GM19239 (cell line): ENCODE measurements around the gene SPOP.

ENCODE experiments used
- DNase-seq: peaks from one replicate; pipeline ENCODE4 v3.0.0; 2011; ENCODE audit warnings: low spot score; ENCODE audit not compliant: insufficient read length
- FAIRE-seq: peaks from 2 replicates; lab custom pipeline; 2011; peaks lifted over from hg19 to GRCh38; lab: Jason Lieb, UNC

Gene SPOP

DNA sequence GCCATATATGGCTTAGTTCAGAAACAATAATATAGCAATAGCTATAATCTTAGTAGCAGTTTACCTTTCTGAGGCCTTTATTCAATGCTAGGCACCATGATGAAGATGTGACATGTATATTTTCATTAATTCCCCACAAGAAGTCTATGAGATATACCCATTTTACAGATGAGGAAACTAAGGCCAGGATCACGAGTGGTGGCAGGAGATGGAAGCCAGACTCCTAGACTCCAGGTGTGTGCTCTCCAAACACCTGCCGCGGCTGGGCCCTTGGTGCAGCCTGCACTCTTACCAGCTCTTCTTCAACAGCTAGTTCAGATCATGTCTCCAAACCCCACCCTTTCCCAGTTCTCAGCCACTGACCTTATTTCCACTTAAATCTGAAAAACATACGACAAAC, 87.0 kb downstream of the SPOP start:
- DNase-seq (no peak), FAIRE-seq (no peak)

DNA sequence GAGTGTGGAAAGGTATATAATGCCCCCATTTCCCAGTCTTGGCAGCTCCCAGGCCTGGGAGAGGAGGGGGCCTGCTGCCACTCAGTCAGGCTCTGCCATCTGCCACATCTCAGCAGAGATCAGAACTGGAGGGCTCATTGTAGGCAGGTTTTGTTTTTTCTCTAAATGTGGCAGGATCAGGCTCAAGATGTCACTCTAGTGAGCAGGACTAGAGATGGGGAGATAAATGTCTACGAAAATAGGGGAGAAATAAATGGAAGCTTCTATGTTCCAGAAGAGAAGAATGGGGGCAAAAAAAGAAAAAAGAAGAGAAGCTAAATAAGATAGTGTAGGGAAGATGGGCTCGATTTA, 88.3 kb downstream of the SPOP start:
- no peak for DNase-seq
- no peak for FAIRE-seq

DNA sequence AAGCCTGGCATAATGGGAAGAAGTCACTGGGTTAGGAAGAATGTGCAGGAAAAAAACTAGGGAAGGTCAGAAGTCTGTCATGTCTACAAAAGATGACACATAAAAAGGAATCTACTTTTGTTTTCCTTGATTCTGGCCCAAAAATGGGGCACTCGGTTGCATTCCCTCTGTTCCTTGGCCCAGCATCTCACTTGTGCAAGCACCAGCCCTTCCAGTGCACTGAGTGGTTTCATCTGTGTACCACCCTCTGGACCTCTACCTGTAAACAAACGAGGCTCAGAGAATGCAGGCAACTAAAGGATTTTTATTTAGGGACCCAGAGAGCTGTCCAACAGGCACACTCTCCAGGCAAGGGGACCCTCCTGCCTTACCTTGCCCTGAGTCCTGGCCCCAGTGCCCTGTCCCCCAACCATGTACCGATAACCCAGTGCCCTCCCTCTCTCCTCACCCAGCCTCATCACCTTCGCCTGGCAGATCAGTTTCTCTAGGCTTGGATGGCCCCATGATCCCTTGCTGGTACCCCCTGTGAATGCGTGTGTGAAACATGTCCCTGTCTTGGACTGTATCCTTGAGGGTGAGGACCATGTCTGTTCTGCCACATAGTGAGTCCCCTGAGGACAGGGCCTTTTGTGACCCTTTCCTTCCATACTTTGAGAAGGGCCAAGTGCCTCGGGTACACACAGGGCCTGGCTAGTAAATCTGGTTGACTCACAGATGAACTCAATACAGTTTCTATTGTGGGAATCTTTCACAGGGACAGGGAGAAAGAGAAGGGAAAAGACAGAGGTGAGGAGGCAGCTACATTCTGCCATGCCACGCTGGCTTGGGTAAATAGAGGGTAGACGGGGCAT, 88.9 kb downstream of the SPOP start:
- no peak for FAIRE-seq
- no peak for DNase-seq

DNA sequence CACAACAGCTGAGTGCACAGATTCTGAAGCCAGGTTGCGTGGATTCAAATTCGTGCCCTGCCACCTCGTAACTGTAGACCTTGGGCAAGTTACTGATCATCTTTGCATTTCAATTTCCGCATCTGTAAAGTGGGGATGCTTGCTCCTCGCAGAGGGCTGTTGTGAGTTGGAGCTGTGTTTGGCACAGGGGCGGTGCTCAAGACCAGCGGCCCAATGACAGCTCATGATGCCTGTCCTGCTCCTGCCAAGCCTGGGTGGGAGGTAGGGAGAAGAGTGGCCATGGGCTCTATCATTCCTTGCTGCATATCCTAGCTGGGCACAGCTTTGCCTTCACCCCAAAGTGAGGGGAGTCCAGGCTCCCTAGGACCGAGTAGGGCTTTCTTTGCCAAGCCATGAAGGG, 89.6 kb downstream of the SPOP start:
- DNase-seq (no peak), FAIRE-seq (no peak)

DNA sequence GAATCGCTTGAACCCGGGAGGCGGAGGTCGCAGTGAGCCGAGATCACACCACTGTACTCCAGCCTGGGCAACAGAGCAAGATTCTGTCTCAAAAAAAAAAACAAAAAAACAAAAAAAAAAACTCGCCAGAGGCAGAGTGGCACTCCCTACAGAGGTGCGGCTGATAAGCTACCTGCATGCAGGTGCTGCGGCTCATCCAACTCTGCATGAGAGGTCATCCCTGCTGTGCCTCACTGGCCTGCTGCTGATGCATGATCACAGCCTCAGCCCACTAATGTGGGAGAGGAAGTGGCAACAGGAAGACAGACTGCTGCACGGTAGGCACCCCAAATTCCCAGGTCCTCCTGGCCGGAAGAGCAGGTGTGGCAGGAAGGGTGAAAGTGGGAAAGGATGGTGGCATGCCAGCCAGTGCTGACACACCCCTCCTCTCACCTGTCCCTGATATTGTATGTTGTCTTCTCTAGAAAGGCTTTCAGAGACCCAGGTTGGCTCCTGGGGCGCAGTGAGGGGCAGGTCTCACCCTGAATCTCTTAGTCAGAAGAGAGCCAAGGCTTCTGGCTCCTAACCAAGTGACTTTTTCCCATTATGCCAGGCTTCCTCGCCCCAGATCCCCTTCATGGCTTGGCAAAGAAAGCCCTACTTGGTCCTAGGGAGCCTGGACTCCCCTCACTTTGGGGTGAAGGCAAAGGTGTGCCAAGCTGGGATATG, 90.4 kb downstream of the SPOP start:
- no peak for FAIRE-seq

DNA sequence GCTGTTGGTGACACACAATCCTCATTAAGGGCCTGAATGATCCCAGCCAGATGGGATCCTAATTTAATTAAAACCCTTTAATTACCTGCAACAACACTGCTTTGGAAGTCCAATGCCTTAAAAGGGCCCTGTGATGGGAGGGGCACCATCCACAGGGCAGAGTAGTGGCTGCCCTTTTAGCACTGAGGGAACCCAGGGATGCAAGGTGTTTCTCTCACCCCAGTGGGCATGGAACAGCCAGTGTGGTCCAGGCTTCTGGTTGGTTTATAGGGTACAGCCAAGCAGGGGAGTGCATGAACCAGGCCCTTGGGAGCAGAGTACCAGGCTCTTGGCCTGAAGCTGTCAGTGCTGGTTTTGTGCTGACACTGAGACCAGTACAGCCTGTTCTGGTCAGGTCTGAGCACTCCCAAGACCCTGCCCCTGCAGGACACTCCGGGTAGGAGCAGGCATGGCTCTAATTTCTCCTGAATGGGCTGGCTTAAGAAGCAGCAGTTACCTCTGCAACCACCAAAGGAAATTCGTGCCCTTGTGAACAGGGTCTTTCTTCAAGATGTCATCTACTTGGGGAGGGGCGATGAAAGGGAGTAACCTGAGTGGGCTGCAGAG, 92.4 kb downstream of the SPOP start:
- FAIRE-seq (no peak), DNase-seq (no peak)

More for the DNA sequence above, 90.4 kb downstream of the SPOP start:
- no peak for DNase-seq

DNA sequence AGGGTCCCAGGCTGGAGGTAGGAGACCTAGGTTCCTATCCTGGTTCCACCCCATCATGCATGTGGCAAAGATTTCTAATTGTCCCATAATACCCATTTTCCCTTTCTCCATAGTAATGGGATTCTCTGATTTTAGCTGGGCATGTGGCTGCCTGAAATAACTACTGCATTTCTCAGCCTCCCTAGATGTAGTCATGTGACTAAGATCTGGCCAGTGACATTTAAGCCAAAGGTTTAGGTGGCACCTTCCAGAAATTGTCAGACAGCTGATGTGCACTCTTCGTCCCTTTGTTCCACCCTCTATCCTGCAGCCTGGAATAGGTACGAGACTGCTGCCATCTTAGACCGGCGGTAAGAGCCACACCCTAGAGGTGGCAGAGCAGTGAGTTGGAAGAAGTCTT, 94.0 kb downstream of the SPOP start:
- no peak for FAIRE-seq
- no peak for DNase-seq

DNA sequence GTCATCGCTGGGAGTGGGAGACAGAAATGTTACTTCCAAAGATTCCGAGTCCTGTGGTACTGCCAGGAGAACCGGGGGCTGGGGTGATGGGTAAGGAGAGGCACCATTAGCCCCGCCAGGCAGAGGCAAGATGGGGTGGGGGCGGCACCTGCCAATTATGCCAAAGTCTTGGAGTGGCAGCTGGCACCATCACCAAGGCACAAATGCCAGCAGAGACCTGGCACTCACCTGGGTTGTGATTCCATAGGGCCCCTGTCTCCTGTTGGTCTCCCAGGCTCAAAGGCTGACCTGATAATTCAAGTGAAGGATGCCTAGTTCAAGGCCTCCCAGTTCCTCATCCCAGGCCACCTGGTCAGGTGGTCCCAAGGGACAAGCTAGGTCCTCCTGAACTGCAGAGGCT, 94.7 kb downstream of the SPOP start:
- no peak for FAIRE-seq
- no peak for DNase-seq

DNA sequence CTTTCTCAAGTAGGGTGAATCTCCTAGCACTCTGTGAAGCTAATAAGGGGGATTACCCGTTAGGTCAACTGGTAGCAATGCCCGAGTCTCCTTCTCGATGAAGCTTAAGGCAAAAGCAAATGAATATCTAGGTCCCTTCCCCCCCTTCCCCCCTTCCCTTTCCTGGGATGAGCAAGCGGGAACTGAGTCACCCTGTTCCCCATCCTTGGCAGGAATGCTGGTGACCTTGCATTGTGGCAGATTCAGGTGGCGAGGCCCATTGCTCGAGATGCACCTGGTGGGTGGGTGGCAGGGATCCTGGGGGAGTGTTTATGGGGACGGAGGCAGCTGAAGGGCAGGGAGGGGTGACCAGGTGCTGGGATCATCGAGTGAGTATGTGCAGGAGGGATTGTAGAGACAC, 95.1 kb downstream of the SPOP start:
- FAIRE-seq, result no peak
- no peak for DNase-seq

DNA sequence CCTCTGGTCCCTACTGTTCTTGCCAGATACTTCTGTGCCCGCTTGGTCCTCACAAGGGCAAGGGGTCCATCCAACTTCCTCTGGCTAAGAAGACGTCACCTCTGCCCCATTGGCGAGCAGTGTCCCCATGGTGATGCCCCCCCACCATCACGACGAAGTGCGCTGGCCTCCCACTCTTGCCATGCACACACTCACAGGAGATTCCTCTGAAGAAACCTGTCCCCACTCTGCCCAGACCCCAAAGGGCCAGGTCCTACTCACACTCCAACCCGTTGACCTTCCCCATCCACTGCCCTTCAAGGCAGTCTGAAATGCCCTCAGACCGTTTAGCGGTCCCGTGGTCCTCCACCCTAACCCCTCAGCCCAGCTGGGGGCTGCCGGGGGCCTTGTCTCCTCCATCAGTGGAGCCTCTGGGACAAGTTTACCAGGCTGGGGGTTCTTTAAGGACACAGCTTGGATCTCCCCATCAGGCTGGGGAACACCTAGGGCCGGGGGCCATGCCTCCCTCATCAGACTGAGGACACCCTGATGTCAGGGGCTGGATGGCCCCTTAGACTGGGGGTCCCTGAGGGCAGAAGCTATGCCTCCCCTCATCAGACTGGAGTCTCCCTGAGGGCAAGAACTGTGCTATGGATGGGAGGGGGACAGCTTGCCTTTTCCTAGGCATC, 95.7 kb downstream of the SPOP start:
- DNase-seq (no peak), FAIRE-seq (no peak)

DNA sequence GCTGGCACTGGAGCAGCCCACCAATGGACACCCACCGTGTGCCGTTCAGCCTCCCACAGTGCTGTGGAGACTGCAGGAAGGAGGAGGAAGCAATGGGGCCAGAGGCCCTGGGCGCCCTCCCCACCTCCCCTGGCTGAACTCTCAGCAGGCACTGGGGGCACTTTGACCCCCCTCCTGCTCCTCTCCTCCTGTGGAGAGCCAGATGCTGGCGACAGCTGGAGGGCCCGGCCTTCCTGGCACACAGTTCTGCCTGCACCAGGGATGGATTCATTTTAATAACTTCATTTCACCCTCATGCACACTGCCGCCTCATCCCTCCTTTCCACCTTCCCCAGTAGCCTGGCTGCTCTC, 96.3 kb downstream of the SPOP start:
- DNase-seq (no peak), FAIRE-seq (no peak)

DNA sequence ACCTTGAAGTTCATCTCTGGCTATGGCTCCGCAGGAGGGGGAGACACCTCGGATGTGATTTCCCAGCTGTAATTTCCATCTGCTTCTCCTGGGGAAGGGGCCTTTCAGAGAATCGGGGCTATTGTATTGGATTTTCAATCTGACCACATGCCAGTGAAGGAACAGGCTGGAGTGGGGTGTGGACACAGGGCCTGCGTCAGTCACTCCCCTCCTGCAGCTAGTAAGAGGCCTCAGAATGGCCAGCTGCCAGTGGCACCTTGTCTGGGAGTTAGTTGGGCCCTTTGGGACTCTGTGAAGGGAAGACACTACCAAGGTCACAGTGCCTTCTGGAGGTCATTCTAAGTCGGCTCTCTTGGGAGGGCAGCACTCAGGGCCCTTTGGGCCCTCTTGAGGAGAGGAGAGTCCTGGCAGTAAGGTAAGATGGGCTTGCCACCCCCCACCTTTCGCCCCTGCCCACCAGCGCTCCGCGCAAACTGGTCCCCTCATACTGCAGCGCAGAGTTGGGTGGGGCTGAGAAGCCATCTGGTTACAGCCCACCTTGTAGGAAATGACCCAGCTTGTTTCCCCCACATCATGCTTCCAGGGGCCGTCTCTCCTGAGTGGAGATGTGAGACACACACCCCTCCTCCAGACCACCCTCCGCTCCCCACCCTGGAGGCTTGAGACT, 96.8 kb downstream of the SPOP start:
- DNase-seq (no peak), FAIRE-seq (no peak)

DNA sequence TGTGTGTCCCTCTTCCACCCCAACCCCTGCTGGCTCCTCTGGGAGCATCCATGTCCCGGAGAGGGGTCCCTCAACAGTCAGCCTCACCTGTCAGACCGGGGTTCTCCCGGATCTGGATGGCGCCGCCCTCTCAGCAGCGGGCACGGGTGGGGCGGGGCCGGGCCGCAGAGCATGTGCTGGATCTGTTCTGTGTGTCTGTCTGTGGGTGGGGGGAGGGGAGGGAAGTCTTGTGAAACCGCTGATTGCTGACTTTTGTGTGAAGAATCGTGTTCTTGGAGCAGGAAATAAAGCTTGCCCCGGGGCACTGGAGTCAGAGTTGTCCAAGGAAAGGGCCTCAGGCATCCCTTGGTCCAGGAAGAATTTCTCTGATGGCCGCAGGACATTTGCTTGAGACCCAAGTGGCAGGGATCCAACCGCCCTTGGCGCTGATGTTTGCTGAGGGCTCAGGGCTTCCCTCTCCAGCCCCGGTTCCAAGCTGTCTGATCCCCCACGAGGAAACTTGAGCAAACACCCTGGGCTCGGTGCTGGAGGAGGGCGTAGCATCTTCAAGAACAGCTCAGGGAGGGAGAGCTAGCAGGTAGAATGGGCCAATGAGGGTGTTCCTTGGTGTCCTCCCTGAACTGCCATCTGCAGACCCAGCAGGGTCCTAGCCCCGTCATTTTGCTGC, 97.7 kb downstream of the SPOP start:
- FAIRE-seq (no peak), DNase-seq (no peak)

DNA sequence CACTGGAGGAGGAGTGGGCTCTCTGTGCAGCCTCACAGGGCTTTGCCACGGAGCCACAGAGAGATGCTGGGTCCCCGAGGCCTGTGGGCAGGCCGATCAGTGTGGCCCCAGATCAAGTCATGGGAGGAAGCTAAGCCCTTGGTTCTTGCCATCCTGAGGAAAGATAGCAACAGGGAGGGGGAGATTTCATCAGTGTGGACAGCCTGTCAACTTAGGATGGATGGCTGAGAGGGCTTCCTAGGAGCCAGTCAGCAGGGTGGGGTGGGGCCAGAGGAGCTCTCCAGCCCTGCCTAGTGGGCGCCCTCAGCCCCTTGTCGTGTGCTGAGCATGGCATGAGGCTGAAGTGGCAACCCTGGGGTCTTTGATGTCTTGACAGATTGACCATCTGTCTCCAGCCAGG, 98.4 kb downstream of the SPOP start:
- DNase-seq (no peak), FAIRE-seq (no peak)

DNA sequence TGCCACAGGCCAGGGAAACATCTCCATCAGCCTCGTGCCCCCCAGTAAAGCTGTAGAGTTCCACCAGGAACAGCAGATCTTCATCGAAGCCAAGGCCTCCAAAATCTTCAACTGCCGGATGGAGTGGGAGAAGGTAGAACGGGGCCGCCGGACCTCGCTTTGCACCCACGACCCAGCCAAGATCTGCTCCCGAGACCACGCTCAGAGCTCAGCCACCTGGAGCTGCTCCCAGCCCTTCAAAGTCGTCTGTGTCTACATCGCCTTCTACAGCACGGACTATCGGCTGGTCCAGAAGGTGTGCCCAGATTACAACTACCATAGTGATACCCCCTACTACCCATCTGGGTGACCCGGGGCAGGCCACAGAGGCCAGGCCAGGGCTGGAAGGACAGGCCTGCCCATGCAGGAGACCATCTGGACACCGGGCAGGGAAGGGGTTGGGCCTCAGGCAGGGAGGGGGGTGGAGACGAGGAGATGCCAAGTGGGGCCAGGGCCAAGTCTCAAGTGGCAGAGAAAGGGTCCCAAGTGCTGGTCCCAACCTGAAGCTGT, 98.9 kb downstream of the SPOP start:
- DNase-seq (no peak), FAIRE-seq (no peak)

DNA sequence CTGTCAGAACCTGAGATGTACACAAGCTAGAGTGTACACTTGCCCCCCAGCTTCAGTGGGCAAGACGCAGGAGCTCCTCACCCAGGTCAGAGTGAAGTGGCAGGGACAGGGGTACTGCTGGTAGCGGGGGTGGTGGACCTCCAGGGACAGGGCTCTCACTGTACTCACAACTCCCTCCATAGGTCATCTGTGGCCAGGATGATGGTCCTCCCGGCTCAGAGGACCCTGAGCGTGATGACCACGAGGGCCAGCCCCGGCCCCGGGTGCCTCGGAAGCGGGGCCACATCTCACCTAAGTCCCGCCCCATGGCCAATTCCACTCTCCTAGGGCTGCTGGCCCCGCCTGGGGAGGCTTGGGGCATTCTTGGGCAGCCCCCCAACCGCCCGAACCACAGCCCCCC, 99.5 kb downstream of the SPOP start:
- DNase-seq (no peak), FAIRE-seq (no peak)

DNA sequence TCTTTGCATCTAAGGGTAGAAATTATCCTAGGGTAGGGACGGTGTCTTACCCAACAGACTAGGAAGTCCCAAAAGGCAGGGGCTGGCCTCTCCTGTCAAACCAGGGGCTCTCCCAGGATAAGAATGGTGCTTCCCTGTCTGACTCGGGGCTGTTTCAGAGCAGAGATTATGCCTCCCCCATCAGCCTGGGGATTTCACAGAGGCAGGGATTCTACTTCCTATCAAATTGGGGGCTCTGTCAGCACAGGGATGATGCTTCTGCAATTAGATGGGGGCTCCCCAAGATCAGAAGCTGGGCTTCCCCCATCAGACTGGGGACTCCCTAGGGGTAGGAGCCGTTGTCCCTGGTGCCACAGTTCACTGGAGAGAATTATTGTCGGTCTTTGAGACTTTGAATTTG, 99.9 kb downstream of the SPOP start:
- FAIRE-seq, result no peak
- no peak for DNase-seq

DNA sequence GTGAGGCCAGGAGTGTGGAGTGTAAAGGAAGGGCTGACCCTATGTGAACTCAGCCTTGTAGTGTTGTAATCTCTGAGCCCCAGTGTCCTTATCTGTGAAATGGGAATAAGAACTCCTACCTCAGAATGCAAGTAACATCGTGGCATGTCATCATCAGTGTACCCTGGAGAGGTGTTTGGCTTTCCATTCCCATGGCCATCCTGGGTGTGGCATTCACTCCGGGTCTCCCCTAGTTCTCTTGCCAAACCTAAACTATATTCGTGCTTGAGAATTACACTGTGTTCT, 100.3 kb downstream of the SPOP start:
- no peak for DNase-seq
- FAIRE-seq, result no peak

DNA sequence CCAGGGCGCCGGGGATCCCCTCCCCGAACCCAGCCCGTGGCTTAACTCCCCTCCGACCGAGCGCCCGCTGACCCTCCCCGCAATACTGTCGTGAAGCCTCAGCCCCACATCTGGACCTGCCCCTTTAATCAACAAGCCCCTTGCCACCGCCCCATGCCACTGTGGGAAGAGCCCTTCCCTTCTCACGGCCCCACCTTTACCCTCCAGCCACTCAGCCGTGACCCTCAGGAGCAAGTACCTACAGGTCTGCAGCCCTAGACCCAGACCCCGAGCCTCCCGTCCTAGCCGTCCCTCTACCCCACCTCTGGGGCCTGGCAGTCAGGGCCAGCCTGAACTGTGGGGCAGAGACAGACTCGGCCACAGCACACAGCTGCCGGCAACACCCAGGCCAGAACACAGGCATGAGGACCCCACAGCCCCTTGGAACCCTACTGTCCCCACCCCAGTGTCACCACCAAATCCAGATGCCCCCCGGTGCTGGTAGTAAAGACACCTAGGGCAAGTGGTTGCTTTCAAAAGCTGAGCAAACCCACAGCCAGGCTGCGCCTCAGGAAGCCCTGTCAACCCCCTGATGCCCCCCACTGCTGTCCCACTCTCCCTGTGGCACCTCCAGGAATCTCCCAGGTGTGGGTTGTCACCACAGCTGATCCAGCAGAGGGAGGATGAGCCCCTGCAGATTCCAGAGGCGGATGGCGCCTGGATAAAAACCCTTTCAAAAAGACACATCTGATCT, 100.8 kb downstream of the SPOP start:
- DNase-seq, result no peak
- FAIRE-seq, result no peak
